NAMALWA (cell line): ENCODE data around the gene CUBN.

Experiments
- DNase-seq: peaks from one replicate; pipeline ENCODE4 v3.0.0-alpha.2; 2015; ENCODE audit warnings: low spot score

The CUBN gene

GRCh38 chr10:16950656-16951601, 178.7 kb downstream of the CUBN start:
- DNase-seq: no peak

DNA sequence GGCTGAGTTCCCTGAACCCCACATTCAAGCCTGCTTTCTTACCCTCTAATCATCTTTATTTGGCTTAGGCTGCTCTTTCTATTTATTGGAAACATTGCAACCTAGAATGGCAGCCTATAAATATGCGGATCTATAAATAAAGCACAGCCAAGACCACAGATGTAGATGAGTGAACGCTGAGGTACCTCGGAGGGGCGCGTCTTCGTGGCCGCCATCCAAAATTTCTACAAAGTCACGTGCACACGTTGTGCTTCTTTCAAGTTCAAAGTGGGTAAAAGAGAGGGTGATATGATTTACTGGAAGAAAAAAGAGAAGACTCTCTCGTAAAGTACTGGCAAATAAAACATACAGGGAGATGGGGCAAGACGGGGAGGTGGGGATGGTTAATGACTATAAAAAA, 179.8 kb downstream of the CUBN start:
- DNase-seq: no peak

- DNase-seq: no peak
These were observed 181.2 kb downstream of the CUBN start for GRCh38 chr10:16948361-16948760.

- DNase-seq: no peak
These were observed 182.5 kb downstream of the CUBN start for GRCh38 chr10:16947069-16947468.

GRCh38 chr10:16945593-16945992, 184.0 kb downstream of the CUBN start:
- DNase-seq: no peak

DNA sequence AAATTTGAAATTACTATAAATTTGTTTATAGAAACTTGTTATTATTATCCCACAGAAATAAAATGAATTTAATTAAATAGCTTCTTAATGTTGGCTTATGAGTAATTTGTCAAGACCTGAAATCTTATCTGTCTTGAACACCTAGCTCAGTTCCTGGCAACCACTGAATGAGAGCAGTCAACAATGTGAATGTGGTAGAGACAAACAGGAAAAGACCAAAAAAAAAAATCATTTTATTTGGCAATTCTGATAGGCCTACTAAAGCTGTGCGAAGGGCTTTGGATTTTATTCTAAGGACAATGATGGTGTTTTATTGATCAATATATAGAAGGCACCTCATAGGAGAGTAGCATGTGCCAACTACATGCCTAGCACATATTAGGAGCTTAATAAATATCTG, 184.6 kb downstream of the CUBN start:
- DNase-seq: no peak

DNA sequence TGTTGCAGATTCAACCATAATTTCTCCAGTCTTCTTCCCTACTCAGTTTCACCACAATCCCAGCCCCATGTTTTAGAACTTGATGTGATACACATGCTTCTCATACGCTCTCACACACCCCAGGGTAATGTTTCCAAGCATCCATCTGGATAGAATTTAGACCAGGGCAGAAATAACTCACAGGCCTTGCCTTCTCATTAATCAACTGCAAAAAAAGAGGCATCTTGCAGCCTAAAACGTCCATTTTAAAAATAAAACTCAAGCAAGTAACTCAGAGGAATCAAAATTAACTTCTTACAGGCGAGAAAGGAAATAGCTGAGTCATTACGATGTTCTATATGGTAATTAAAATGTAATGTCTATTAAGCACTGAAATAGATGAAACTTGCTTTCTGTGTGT, 185.2 kb downstream of the CUBN start:
- no peak for DNase-seq

GRCh38 chr10:16943295-16944285, 186.0 kb downstream of the CUBN start:
- no peak for DNase-seq

GRCh38 chr10:16942381-16943078, 187.1 kb downstream of the CUBN start:
- DNase-seq: no peak

DNA sequence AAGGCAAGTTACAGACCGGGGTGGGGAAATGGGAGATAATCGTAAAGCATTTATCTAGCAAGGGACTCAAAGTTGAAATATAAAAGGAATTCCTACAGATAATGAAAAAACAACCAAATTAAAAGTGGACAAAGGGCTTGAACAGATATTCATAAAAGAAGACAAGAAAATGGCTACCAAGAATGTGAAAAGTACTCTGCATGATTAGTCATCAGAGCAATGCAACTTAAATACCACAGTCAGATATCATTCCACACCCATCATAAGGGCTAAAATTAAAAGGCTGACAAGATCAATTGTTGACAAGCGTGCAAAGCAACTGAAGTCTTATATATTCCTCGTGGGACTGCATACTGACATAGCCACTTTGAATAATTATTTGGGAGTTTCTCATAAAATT, 187.7 kb downstream of the CUBN start:
- no peak for DNase-seq

DNA sequence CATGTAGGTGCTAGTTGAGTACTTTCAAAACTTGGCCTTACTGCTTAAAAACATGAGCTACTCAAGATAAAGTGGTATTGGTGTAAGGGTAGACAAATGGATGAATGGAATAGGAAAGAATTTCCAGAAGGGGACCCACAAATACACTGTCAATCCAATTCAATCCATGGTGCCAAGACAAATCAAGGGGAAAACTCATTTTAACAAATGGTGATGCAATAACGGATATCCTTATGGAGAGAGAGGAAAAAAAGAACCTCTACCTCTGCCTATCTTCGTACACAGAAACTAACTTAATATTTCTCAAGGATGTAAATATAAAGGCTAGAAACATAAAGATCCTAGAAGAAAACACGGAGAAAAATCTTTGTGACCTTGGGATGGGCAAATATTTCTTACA, 188.5 kb downstream of the CUBN start:
- DNase-seq: no peak

- DNase-seq: no peak
These were observed 190.7 kb downstream of the CUBN start for GRCh38 chr10:16938952-16939351.

- no peak for DNase-seq
These were observed 195.2 kb downstream of the CUBN start for GRCh38 chr10:16934461-16934860.

DNA sequence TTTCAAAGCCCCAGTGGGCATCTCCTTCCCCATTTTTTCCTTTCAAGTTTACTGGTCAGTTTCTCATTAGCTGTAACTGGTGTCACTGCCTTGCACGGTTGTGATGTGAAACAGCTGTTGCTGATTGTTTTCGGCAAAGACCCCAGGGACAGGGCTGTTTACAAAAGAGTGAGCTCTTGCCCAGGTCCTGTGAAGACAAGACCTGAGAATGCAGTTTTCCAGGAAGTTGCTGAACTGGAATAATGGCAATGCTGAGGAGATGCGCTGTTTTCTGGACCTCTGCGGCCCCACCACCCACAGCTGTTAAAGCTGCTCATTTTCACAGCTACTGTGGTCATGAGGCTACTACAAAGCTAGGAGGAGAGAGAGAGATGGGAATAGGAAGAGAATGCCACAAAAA, 195.8 kb downstream of the CUBN start:
- no peak for DNase-seq

GRCh38 chr10:16931930-16932329, 197.7 kb downstream of the CUBN start:
- no peak for DNase-seq

DNA sequence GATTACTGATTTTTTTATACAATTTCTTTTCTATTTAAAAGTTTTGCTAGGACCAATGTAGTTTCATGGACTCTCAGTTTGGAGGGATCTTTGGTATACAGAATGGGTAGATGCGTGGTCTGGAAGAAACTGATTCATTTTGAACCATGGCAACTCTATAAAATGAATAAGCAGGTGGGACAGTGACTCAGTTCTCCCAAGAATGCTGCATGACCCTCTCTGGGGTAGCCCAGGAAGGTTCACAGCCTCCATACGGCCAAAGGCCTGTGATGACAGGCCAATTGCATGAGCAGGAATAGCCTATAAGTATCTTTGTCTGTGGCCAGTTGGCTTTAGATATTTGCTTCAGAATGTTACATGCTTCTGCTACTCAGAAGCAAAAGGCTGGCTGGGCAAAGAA, 199.1 kb downstream of the CUBN start:
- no peak for DNase-seq

DNA sequence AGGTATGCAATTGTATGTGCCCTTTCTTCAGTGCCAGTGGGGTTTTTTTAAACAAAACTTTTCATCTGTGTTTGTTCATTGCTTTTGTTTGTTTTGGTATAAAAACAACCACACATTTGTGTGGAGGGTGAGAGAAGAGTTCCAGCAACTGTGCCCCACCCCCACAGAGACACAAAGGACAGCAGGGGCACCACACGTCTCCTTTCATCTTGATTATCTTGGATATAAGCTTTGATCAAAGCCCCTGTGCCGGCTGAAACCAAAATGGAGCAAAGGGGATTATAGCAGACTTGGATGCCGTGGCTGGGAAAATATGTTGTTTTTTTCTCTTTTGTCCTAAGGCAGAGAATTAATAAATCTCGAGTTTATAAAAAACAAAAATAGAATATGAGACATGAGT, 200.5 kb downstream of the CUBN start:
- no peak for DNase-seq

DNA sequence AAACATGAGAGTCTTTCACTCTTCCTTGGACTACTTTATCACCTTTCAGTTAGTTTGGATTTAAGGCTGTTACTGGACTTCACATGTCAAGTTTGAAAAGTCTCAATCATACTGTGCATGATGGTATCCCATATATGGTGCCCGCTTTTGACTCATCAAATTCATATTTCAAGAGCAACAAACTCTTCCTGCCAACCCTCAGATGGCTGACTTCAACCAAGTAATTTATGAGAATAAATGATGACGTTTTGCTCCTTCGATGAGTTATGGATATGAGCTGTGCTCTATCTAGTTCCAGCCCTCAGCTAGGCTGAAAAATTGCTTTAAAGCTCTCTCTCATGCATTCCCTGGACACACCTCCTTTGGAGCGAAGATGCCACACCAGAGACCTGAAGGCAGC, 202.1 kb downstream of the CUBN start:
- no peak for DNase-seq

- no peak for DNase-seq
These were observed 205.9 kb downstream of the CUBN start for GRCh38 chr10:16923726-16924125.

- no peak for DNase-seq
These were observed 206.3 kb downstream of the CUBN start for GRCh38 chr10:16923309-16923708.

- no peak for DNase-seq
These were observed 210.3 kb downstream of the CUBN start for GRCh38 chr10:16919121-16919982.
